ENCODE data around the gene CAPN1.
"Not testable (repeated sequence)": the region's sequence is repeated elsewhere in the genome, so short reads cannot be mapped to it uniquely, and the experiment has no call there.

CAPN1 gene

GRCh38 chr11:65181569-65182257, at the start of gene CAPN1:
Gene CAPN1 (plus strand): TSS chr11:65181928. CDS start chr11:65182702, 774 bp downstream.
- peak; percentile 75 for DNase-seq

GRCh38 chr11:65132238-65132987, 49.3 kb upstream of the CAPN1 start:
- DNase-seq = no peak

GRCh38 chr11:65132988-65133700, 48.6 kb upstream of the CAPN1 start:
- DNase-seq = peak; percentile 28

- no peak for DNase-seq
Measured at GRCh38 chr11:65133724-65134123, 48.0 kb upstream of the CAPN1 start.

- peak; percentile 95 for DNase-seq
Measured at GRCh38 chr11:65134240-65134951, 47.3 kb upstream of the CAPN1 start, which contains the start of gene SYVN1. Gene SYVN1 (minus strand): TSS chr11:65134519. CDS start chr11:65133601, 918 bp downstream.

- peak; percentile 94 for DNase-seq
Measured at GRCh38 chr11:65134952-65135632, 46.6 kb upstream of the CAPN1 start.

GRCh38 chr11:65135633-65136145, 46.0 kb upstream of the CAPN1 start:
- no peak for DNase-seq

- DNase-seq = no peak
Measured at GRCh38 chr11:65136515-65137096, 45.1 kb upstream of the CAPN1 start.

GRCh38 chr11:65141896-65142494, 39.7 kb upstream of the CAPN1 start:
- no peak for DNase-seq

GRCh38 chr11:65147352-65148075, 34.2 kb upstream of the CAPN1 start:
- no peak for DNase-seq

GRCh38 chr11:65148657-65149056, 33.1 kb upstream of the CAPN1 start:
- no peak for DNase-seq

- not testable (repeated sequence) for DNase-seq
Measured at GRCh38 chr11:65150131-65150508, 31.6 kb upstream of the CAPN1 start.

- peak; percentile 93 for DNase-seq
Measured at GRCh38 chr11:65150509-65151299, 31.0 kb upstream of the CAPN1 start.

- DNase-seq = peak; percentile 23
Measured at GRCh38 chr11:65151331-65151899, 30.3 kb upstream of the CAPN1 start.

GRCh38 chr11:65152122-65152521, 29.6 kb upstream of the CAPN1 start:
- DNase-seq = peak; percentile 65

- no peak for DNase-seq
Measured at GRCh38 chr11:65156256-65156655, 25.5 kb upstream of the CAPN1 start.

GRCh38 chr11:65156926-65157325, 24.8 kb upstream of the CAPN1 start:
- no peak for DNase-seq

GRCh38 chr11:65157336-65157735, 24.4 kb upstream of the CAPN1 start:
- no peak for DNase-seq

- DNase-seq = no peak
Measured at GRCh38 chr11:65159012-65159411, 22.7 kb upstream of the CAPN1 start.

Measured in suppressor macrophage treated with lipopolysaccharide for 4 hours (primary cell).